ENCODE results near the gene TIGAR. TPM values are rescaled to one million over a fixed set of nuclear protein-coding genes. Genes with fewer than 3 reads are reported as not detected.

The TIGAR gene
- total RNA-seq, 2 donors from 2014 or later: 4.1 to 9.5 TPM

GRCh38 chr12:4292341-4293073 is 28.5 kb upstream of the TIGAR start:
- ATAC-seq (ENCODE audit: insufficient number of reproducible peaks, low FRiP score, low read depth): no peak
- no peak for DNase-seq (ENCODE audit: low spot score)
- no peak overlapping the region for H3K4me3 ChIP-seq
- TF ChIP-seq CTCF (IDR thresholded peaks at IDR 0.05): no peak
- no peaks in the 10 kb centered on the region for H3K9me3 ChIP-seq
- H3K27ac ChIP-seq: peak overlapping the region in 1 of 2 donors; percentile 20
- H3K4me1 ChIP-seq (ENCODE audit: control insufficient read depth in 1 of 2, low read depth in 2 of 2): peaks cover 12 to 56% of the 10 kb centered on the region in 2 donors
- H3K36me3 ChIP-seq: peaks cover 33% of the 10 kb centered on the region
- H3K27me3 ChIP-seq (replicated peaks; ENCODE audit: insufficient read depth): no peaks in the 10 kb centered on the region

- no peaks in the 10 kb centered on the region for H3K9me3 ChIP-seq
- H3K27me3 ChIP-seq (replicated peaks; ENCODE audit: insufficient read depth): no peaks in the 10 kb centered on the region
- DNase-seq (ENCODE audit: low spot score) (no peak), ATAC-seq (ENCODE audit: insufficient number of reproducible peaks, low FRiP score, low read depth) (no peak)
- peaks cover 31% of the 10 kb centered on the region for H3K36me3 ChIP-seq
- no peak for TF ChIP-seq CTCF (IDR thresholded peaks at IDR 0.05)
- H3K4me3 ChIP-seq: no peak overlapping the region
- peaks cover 11 to 46% of the 10 kb centered on the region in 2 donors for H3K4me1 ChIP-seq (ENCODE audit: control insufficient read depth in 1 of 2, low read depth in 2 of 2)
- H3K27ac ChIP-seq: peak overlapping the region; percentile 11 to 20
Observed at GRCh38 chr12:4293299-4293965, 27.6 kb upstream of the TIGAR start.

- Histone ChIP-seq H3K36me3 (peaks cover 26% of the 10 kb centered on the region), H3K27ac (no peak overlapping the region), H3K27me3 (replicated peaks; ENCODE audit: insufficient read depth) (no peaks in the 10 kb centered on the region), H3K4me3 (no peak overlapping the region), H3K4me1 (ENCODE audit: control insufficient read depth in 1 of 2, low read depth in 2 of 2) (peaks cover 9 to 44% of the 10 kb centered on the region in 2 donors), H3K9me3 (no peaks in the 10 kb centered on the region)
- no peak for TF ChIP-seq CTCF (IDR thresholded peaks at IDR 0.05)
- DNase-seq (ENCODE audit: low spot score) (no peak), ATAC-seq (ENCODE audit: insufficient number of reproducible peaks, low FRiP score, low read depth) (no peak)
Observed at GRCh38 chr12:4293966-4294505, 27.0 kb upstream of the TIGAR start.

GRCh38 chr12:4296751-4297150 is 24.3 kb upstream of the TIGAR start:
- Histone ChIP-seq H3K36me3 (peaks cover 18% of the 10 kb centered on the region), H3K9me3 (no peaks in the 10 kb centered on the region), H3K4me3 (no peak overlapping the region), H3K27me3 (replicated peaks; ENCODE audit: insufficient read depth) (no peaks in the 10 kb centered on the region), H3K4me1 (ENCODE audit: control insufficient read depth in 1 of 2, low read depth in 2 of 2) (peaks cover 5 to 26% of the 10 kb centered on the region in 2 donors), H3K27ac (no peak overlapping the region)
- no peak for TF ChIP-seq CTCF (IDR thresholded peaks at IDR 0.05)
- no peak for DNase-seq (ENCODE audit: low spot score)
- ATAC-seq (ENCODE audit: insufficient number of reproducible peaks, low FRiP score, low read depth): no peak

- no peak for TF ChIP-seq CTCF (IDR thresholded peaks at IDR 0.05)
- no peak overlapping the region for H3K4me3 ChIP-seq
- H3K4me1 ChIP-seq (ENCODE audit: control insufficient read depth in 1 of 2, low read depth in 2 of 2): peaks cover 0 to 17% of the 10 kb centered on the region in 2 donors
- H3K27me3 ChIP-seq (replicated peaks; ENCODE audit: insufficient read depth): no peaks in the 10 kb centered on the region
- no peaks in the 10 kb centered on the region for H3K9me3 ChIP-seq
- ATAC-seq (ENCODE audit: insufficient number of reproducible peaks, low FRiP score, low read depth) (no peak), DNase-seq (ENCODE audit: low spot score) (no peak)
- peaks cover 25% of the 10 kb centered on the region for H3K36me3 ChIP-seq
- H3K27ac ChIP-seq: no peak overlapping the region
Observed at GRCh38 chr12:4297617-4298016, 23.4 kb upstream of the TIGAR start.

All from thoracic aorta (tissue), 2 donors.